ENCODE measurements around the gene SRRM4. TPM values are rescaled to one million over a fixed set of nuclear protein-coding genes. Genes with fewer than 3 reads are reported as not detected.

SRRM4 gene
- total RNA-seq, 1 experiment from 2014 or later: 0.96 TPM

- TF ChIP-seq CDX4 (CRISPR knock-in tag; IDR thresholded peaks at IDR 0.05; ENCODE audit: borderline replicate concordance): no peak
- no peak for TF ChIP-seq ZBTB43 (CRISPR knock-in tag; IDR thresholded peaks at IDR 0.05)
- TF ChIP-seq ZNF121 (CRISPR knock-in tag; IDR thresholded peaks at IDR 0.05): no peak
- no peak for TF ChIP-seq ZNF263 (CRISPR knock-in tag; IDR thresholded peaks at IDR 0.05; ENCODE audit: low read depth)
- TF ChIP-seq E2F5 (CRISPR knock-in tag; IDR thresholded peaks at IDR 0.05): no peak
- no peak for TF ChIP-seq USF1 (CRISPR knock-in tag; IDR thresholded peaks at IDR 0.05)
- TF ChIP-seq AR (CRISPR knock-in tag; IDR thresholded peaks at IDR 0.05): no peak
Observed at GRCh38 chr12:119169150-119169549, 187.8 kb downstream of the SRRM4 start (continued).

GRCh38 chr12:119171291-119171690 lies 189.9 kb downstream of the SRRM4 start:
- CTCF ChIA-PET: no interaction called here
- peaks cover 8% of the 10 kb centered on the region for H3K9me3 Mint-ChIP-seq
- TF ChIP-seq HMGA2 (CRISPR knock-in tag; IDR thresholded peaks at IDR 0.05) (no peak), MAX (CRISPR knock-in tag; IDR thresholded peaks at IDR 0.05) (no peak), TEAD4 (CRISPR knock-in tag; IDR thresholded peaks at IDR 0.05) (no peak), ZMAT4 (CRISPR knock-in tag; IDR thresholded peaks at IDR 0.05) (no peak), JAZF1 (CRISPR knock-in tag; IDR thresholded peaks at IDR 0.05) (no peak), ZNF532 (CRISPR knock-in tag; IDR thresholded peaks at IDR 0.05; ENCODE audit: borderline replicate concordance) (no peak), ZNF671 (CRISPR knock-in tag; IDR thresholded peaks at IDR 0.05) (no peak), ATF6 (CRISPR knock-in tag; IDR thresholded peaks at IDR 0.05) (no peak), MLX (CRISPR knock-in tag; IDR thresholded peaks at IDR 0.05) (no peak), SMAD3 (CRISPR knock-in tag; IDR thresholded peaks at IDR 0.05; ENCODE audit: borderline replicate concordance) (no peak), E2F4 (CRISPR knock-in tag; IDR thresholded peaks at IDR 0.05; ENCODE audit: borderline replicate concordance, low read depth) (no peak), NR2C2 (CRISPR knock-in tag; IDR thresholded peaks at IDR 0.05) (no peak), ZNF317 (CRISPR knock-in tag; IDR thresholded peaks at IDR 0.05; ENCODE audit: borderline replicate concordance, low read depth) (no peak)

More at GRCh38 chr12:119171291-119171690, 189.9 kb downstream of the SRRM4 start:
- no peak overlapping the region for H3K4me3 Mint-ChIP-seq
- no peaks in the 10 kb centered on the region; the same call in 1 of the 2 replicates for H3K27me3 Mint-ChIP-seq (ENCODE audit: low read depth)
- no peak for ATAC-seq
- no peaks in the 10 kb centered on the region for H3K36me3 Mint-ChIP-seq
- H3K4me1 Mint-ChIP-seq: peaks cover 29% of the 10 kb centered on the region
- no peak overlapping the region for H3K27ac Mint-ChIP-seq
- no peak for DNase-seq (ENCODE audit: low spot score)
- POLR2A ChIA-PET: interaction anchor here (1.0 kb wide), 1 partner anchor 17 kb away, joined by 4 read pairs; no protein-coding TSS in a partner anchor

All from WTC11 (cell line).